T-helper 1 cell (primary cell): ENCODE measurements around the gene KLHL41.
A peak's percentile ranks its signal among the peaks of the same experiment; 100 is the strongest.
"Not testable (repeated sequence)": the region's sequence is repeated elsewhere in the genome, so short reads cannot be mapped to it uniquely, and the experiment has no call there.

Experiments
- DNase-seq, 5 donors: peaks; one replicate each; pipeline ENCODE4 v3.0.0-alpha.2; 2012 to 2020

KLHL41 gene

DNA sequence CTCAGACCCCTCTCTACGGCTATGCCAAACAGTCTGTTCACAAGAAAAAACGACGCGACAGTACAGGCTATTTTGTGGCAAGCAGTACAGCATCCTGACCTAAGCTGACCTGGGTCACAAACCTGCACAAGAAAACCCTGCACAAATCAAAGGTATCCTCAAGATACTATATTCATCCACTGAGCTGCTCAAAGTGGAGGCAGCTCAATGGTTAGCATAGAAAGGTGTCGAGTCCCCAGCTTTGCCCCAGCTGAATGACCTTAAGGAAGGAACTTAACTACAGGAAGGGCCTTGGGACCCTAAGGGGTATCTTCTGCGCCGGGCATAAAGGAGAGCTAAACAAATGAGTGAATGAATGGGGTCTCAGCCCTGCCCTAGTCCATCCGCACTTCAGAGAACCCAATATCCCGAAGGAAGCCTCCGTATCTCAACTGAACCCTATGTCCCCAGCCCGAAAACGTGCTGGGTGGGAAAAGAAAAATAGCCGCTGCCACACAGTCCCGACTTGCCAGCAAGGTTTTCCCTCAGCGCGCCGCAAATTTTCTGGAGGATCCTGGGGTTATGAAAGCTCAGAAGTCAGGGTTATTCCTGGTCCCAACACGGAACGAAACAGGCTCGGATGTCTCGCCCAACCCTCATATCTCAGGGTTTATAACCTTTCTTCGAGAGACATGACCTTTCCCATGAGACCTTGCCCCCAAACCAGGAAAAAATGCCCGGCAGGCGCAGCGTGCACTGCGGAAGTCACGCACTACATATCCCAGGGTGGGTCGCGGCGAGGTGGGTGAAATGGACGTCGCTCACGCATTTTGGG, 63.9 kb downstream of the KLHL41 start, which contains the start of gene FASTKD1:
TSS of gene FASTKD1 (minus strand) at position 706 of the 814 bp plus-strand sequence. CDS start 1,836 bp downstream, outside the sequence.
- peak; percentile 69 to 89 (median 79) for DNase-seq

DNA sequence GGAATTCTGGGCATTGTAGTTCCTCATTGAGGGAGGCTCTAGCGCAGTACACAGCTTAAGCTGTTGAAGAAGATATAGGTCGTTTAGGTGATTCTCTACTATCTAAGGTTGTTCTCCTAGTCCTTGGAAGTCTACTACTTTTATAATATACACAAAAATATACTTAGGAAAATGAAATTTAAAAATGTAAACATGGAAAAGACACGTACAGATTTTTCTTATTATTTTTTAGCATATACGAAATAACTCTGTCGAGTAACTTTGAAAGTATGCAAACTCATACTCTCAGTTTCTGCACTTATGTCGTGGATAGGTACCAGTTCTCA, 64.4 kb downstream of the KLHL41 start:
- DNase-seq, result no peak

DNA sequence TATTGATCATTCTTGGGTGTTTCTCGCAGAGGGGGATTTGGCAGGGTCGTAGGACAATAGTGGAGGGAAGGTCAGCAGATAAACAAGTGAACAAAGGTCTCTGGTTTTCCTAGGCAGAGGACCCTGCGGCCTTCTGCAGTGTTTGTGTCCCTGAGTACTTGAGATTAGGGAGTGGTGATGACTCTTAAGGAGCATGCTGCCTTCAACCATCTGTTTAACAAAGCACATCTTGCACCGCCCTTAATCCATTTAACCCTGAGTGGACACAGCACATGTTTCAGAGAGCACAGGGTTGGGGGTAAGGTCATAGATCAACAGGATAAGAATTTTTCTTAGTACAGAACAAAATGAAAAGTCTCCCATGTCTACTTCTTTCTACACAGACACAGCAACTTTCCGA, 65.0 kb downstream of the KLHL41 start:
- DNase-seq, result not testable (repeated sequence)

DNA sequence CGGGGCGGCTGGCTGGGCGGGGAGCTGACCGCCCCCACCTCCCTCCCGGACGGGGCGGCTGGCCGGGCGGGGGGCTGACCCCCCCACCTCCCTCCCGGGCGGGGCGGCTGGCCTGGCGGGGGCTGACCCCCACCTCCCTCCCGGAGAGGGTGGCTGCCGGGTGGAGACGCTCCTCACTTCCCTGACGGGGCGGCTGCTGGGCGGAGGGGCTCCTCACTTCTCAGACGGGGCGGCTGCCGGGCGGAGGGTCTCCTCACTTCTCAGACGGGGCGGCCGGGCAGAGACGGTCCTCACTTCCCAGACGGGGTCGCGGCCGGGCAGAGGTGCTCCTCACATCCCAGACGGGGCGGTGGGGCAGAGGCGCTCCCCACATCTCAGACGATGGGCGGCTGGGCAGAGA, 65.8 kb downstream of the KLHL41 start:
- not testable (repeated sequence) for DNase-seq
